NT2/D1 (cell line): ENCODE data around the gene MAST1.

Source experiments
- SUZ12 ChIP-seq: IDR thresholded peaks from 2 replicates; pipeline ENCODE4 v1.6.1; 2011; ENCODE audit not compliant: insufficient read length, insufficient read depth; ENCODE audit errors: extremely low read depth
- YY1 ChIP-seq: IDR thresholded peaks from 2 replicates; pipeline ENCODE4 v1.6.1; 2011; ENCODE audit not compliant: insufficient read length, insufficient read depth
- ZNF274 ChIP-seq: IDR thresholded peaks from 2 replicates; pipeline ENCODE4 v1.6.1; 2011; ENCODE audit warnings: mild to moderate bottlenecking, low read depth, low read length

GRCh38 chr19:12815088-12815487, 23.2 kb upstream of the MAST1 start:
- TF ChIP-seq ZNF274 (no peak), YY1 (no peak), SUZ12 (no peak)
